22Rv1 (cell line): ENCODE data around the gene ING1.

Experiments used
- ZFX ChIP-seq: fragments of 450-650 bp; IDR thresholded peaks from 2 replicates; pipeline ENCODE4 v1.6.1; 2017; ENCODE audit warnings: antibody characterized with exemption, borderline replicate concordance
- TF ChIP-seq, protein P1 (sequence below): fragments of 450-650 bp; IDR thresholded peaks from 2 replicates; pipeline ENCODE4 v1.5.1; 2017; ENCODE audit warnings: mild to moderate bottlenecking

- TF ChIP-seq, protein P1, sequence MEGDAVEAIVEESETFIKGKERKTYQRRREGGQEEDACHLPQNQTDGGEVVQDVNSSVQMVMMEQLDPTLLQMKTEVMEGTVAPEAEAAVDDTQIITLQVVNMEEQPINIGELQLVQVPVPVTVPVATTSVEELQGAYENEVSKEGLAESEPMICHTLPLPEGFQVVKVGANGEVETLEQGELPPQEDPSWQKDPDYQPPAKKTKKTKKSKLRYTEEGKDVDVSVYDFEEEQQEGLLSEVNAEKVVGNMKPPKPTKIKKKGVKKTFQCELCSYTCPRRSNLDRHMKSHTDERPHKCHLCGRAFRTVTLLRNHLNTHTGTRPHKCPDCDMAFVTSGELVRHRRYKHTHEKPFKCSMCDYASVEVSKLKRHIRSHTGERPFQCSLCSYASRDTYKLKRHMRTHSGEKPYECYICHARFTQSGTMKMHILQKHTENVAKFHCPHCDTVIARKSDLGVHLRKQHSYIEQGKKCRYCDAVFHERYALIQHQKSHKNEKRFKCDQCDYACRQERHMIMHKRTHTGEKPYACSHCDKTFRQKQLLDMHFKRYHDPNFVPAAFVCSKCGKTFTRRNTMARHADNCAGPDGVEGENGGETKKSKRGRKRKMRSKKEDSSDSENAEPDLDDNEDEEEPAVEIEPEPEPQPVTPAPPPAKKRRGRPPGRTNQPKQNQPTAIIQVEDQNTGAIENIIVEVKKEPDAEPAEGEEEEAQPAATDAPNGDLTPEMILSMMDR = no peak; the same call in 1 of the 2 replicates
- TF ChIP-seq ZFX = no peak
Observed at GRCh38 chr13:110716247-110716515, 2.7 kb downstream of the ING1 start.
